Myocyte (in vitro differentiated cells): ENCODE results near the gene NUDCD2. TPM values are rescaled to one million over a fixed set of nuclear protein-coding genes. Genes with fewer than 3 reads are reported as not detected.
"Not testable (repeated sequence)": the region's sequence is repeated elsewhere in the genome, so short reads cannot be mapped to it uniquely, and the experiment has no call there.

Source experiments
- DNase-seq: peaks from one replicate; pipeline ENCODE4 v3.0.0-alpha.2; 2012; ENCODE audit warnings: low read depth
- total RNA-seq: library from RNA; depleted of rRNA; stranded (reverse); fragments of >200 nt; gene quantifications from 2 replicates; pipeline ENCODE4 v1.2.3, GENCODE V29; 2014

The NUDCD2 gene
- total RNA-seq, 1 donor from 2014 or later = 8.3 TPM

DNA sequence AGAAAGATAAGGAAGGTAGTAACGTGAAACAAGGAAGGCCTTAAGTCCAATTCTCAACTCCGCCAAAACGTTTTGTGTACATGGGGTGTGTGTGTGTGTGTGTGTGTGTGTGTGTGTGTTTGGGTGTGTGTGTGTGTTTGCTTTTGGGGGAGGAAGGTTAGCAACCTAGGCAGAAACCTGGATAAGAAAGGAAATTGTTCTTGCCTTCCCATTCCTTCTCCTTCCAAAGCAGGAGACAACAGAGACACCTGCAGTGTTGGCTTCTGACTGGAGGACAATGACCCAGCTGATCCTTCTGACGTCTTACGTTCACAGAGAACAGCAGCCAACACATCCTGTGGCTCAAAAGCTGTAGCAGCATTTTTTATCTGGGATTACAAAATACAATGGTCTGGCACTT lies 26.6 kb downstream of the NUDCD2 start:
- DNase-seq = no peak

GRCh38 chr5:163432544-163432943 lies 27.4 kb downstream of the NUDCD2 start:
- no peak for DNase-seq

DNA sequence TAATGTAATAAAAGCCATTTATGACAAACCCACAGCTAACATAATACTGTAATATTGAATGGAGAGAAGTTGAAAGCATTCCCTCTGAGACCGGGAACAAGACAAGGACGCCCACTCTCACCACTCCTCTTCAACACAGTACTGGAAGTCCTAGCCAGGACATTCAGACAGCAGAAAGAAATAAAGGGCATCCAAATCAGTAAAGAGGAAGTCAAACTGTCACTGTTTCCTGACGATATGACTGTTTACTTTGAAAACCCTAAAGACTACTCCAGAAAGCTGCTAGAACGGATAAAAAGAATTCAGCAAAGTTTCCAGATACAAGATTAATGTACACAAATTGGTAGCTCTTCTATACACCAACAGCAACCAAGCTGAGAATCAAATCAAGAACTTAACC lies 33.8 kb downstream of the NUDCD2 start:
- DNase-seq = not testable (repeated sequence)

DNA sequence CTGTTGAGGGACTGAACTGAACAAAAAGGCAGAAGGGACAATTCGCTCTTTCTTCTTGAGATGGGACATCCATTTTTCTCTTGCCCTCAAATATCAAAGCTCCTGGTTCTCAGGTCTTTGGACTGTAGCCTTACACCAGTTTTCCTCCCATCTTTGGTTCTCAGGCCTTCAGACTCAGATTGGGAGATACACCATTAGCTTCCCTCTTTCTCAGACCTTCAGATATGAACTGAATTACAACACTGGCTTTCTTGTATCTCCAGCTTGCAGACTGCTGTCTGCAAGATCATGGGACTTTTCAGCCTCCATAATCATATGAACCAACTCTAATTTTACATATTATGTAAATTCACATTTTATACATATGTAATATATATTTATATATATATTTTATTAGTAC lies 35.1 kb downstream of the NUDCD2 start:
- DNase-seq = no peak

DNA sequence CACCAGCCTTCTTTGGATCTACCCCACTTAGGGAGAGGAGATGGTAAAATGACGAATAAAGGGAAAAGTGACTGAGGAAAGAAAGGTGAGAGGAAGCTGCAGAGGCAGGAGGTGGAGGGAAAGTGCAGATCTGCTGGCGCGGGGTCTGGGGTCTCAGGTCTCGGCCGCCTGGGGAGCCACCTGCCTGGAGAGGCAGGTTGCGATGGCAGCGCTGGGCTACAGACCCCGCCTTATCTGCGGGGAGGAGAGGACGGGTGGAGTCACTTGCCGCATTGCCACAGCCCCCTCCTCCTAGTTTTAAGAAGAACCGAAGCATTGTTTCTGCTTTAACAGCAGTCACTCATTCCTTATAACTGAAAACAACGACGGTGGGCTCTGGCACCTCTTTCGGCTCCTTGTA lies 44.2 kb downstream of the NUDCD2 start:
- DNase-seq = not testable (repeated sequence)

- no peak for DNase-seq
Measured at GRCh38 chr5:163410505-163410904, 49.4 kb downstream of the NUDCD2 start.

DNA sequence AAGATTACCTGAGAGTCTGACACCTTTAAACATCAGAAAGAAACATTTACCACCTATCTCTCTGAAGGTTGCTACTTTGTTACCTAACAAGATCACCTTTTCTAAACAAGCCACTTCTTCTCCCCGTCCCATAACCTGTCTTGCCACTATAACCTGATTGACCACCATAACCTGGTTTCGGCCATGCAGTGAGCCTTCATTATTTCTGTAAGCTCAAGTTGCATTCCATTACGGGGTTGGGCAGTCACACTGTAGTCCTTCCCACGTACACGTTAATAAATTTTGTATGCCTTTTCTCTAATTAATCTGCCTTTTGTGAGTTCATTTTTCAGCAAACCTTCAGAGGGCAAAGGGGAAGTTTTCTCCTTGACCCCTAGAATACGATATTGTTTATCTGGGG lies 50.5 kb downstream of the NUDCD2 start:
- peak; percentile 10 for DNase-seq

DNA sequence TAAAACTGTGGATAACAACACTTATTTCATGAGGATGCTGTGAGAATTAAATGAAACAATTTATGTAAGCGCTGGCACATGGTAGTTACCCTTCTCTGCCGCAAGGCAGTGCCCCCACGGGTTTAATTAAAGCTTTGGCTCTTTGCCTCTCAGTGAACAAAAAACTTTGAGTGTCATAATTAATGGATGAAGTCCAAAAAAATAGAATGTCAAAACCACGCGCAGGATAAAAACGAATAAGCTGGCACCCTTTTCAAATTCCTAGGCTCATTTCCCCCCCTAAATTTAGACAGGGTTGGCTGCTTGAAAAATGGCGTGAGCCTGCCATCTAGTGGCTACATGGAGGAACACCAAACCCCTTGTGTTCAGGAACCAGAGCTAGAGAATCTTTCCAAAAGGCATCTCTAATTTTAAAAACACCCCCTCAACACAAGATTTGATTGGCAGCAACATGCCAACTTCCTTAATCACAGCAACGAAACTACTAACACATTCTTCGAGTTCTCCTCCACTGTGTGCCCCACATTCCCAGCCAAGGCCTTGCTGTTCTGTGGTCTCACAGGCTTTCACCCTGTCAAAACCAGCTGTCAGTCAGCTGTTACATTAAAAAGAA lies 51.5 kb downstream of the NUDCD2 start:
- peak; percentile 96 for DNase-seq

GRCh38 chr5:163407034-163407655 lies 52.8 kb downstream of the NUDCD2 start:
- DNase-seq = peak; percentile 49

GRCh38 chr5:163404364-163405173 lies 55.3 kb downstream of the NUDCD2 start:
- DNase-seq = no peak

DNA sequence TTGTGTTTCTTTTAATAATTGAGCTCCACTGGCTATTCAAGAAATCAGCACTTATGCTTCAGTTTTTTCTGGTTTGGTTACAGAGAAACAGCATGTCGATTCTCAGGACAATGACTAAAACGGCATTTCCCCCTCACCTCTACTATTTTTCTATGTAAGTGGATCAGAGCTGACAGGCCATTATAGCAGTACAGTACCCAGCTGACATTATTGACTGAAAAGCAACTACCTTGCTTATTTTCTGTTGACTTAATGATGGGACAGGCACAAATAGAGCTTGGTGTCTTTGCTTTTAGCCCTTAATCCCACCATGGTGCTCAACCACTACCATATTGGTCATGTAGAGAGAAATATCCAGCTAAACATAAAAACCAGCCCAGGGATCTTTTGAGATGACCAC lies 57.9 kb downstream of the NUDCD2 start:
- no peak for DNase-seq

- DNase-seq = peak; percentile 14
Measured at GRCh38 chr5:163401271-163401670, 58.6 kb downstream of the NUDCD2 start.

DNA sequence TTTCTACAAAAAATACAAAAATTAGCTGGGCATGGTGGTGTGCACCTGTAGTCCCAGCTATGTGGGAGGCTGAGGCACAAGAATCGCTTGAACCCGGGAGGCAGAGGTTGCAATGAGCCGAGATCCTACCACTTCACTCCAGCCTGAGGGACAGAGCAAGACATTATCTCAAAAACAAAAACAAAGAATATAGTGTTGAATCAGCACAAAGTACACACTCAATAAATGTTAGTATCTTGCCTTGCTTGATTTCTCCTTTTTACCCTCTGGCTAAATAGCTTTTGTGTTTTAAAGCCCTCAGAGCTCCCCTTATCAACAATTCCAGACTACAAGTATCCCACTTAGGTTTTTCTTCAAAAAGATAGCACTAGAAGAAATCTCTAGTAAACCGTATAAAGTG lies 60.0 kb downstream of the NUDCD2 start:
- no peak for DNase-seq

GRCh38 chr5:163397354-163397753 lies 62.5 kb downstream of the NUDCD2 start:
- DNase-seq = no peak

- not testable (repeated sequence) for DNase-seq
Measured at GRCh38 chr5:163396818-163397340, 63.0 kb downstream of the NUDCD2 start.

Other genes with a start within 250 kb of the NUDCD2 start
- gene CCNG1, start 22.5 kb downstream of the NUDCD2 start, total RNA-seq = 255 and 263 TPM in 2 replicates
- 1.4 and 3.5 TPM in 2 replicates for gene HMMR, start 530 bp upstream of the NUDCD2 start, total RNA-seq
- 58.7 and 62.7 TPM in 2 replicates for gene MAT2B, start 45.5 kb upstream of the NUDCD2 start, total RNA-seq